Measurements from ENCODE around the gene TTC9.

TTC9 gene

DNA sequence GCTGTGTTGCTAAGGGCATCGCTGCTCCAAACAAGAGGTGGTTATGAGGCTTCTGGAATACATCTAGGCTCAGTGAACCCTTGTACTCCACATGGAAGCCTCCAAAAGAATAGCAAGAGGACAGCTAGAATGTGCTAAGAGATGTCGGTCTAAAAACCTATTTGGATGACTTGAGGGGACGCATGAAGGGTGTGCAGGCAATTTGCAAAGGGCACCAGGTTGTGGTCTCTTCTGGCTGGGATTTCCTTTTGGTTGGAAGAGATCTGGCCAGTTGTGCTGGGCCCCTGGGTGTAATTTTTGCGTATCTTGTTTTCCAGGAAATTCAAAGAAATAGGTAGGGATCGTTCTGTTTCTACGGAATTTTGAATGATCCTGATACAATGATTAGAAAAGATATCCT is 4.2 kb downstream of the TTC9 start:
- DNase-seq (ENCODE audit: low spot score) = no peak

DNA sequence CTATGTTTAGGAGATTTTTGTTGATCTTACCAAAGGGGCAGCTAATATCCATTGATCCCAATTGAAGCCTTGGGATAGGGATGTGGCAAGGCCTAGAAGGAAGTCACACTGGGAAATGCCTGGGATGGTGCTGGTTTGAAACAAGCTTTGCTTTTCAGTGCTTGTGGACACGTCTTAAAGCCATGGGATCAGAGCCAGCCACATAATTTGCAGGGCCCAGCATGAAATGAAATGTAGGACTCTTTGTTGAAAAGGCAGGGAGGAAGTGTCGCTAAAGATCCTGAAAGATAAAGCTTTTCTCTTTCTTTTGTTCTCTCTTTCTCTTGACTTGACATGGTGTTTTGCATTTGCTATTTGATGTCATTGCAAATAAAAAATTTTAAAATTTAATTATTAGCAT is 5.0 kb downstream of the TTC9 start:
- no peak for DNase-seq (ENCODE audit: low spot score)

DNA sequence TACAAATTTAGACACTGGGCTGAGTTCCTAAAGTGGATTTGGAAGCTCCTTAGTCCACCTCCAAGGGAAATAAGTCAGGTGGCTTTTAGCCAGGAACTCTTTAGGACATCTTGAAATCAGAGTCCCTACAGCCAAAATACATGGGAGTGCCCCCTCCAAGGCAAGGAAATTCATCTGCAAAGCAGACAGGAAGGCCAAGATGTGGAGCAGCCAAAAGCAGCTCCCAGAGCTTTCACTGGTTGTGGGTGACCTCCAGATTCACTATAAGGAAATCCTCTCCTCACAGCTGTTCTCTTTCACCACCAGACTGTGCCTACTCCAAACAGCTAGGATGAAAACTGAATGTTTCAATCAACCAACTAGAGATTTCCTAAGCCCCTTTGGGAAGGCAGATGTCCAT is 6.6 kb downstream of the TTC9 start:
- DNase-seq (ENCODE audit: low spot score) = no peak

- DNase-seq (ENCODE audit: low spot score) = no peak
These were observed 8.1 kb downstream of the TTC9 start for GRCh38 chr14:70649803-70650202.

- DNase-seq (ENCODE audit: low spot score) = no peak
These were observed 9.8 kb downstream of the TTC9 start for GRCh38 chr14:70651522-70651921.

DNA sequence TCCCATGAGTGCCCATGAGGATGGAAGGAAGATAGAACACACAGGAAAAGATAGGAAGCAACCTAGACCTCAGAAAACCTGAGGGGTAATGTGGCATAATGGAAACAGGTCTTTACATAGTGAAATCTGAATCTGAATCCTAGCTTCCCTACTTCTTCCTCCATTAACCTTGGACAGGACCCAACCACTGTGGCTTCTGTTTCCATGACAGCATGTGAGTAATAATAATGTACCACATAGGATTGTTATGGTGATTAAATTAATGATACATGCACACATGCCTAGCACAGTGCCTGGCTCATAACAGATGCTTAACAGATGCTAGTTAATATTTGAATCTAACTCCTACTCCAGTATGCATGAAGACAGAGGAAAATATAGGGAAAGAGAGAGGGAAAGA is 11.2 kb downstream of the TTC9 start:
- DNase-seq (ENCODE audit: low spot score) = no peak

GRCh38 chr14:70653662-70654061 is 11.9 kb downstream of the TTC9 start:
- no peak for DNase-seq (ENCODE audit: low spot score)

DNA sequence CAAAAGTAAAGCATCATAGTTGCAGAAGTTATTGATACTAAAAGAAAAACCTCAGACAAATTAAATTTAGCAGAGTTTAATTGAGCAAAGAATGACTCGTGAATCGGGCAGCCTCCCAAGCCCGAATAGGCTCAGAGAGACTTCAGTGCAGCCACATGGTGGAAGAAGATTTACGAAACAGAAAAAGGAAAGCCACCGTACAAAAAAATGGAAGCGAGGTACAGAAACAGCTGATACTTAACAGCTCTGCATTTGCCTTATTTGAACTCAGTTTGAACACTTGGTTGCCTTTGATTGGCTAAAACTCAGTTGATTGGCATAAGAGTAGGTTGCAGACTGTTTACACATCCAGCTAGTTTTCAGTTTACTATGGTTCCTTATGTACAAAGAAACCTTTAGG is 12.9 kb downstream of the TTC9 start:
- no peak for DNase-seq (ENCODE audit: low spot score)

GRCh38 chr14:70655110-70655826 is 13.6 kb downstream of the TTC9 start:
- DNase-seq (ENCODE audit: low spot score) = no peak

DNA sequence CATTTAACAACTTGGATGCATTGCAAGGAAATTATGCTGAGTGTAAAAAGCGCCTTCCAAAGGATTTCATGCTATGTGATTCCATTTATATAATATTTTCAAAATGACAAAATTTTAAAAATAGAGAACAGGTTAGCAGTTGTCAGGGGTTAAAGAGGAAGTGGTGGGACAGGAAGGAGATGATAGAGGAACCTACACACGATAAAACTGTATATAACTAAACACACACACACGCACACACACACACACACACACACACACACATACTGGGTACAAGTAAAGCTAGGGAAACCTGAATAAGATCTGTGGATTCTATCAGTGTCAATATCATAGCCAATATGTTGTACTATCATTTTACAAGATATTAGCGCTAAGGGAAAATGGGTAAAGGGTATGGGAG is 17.2 kb downstream of the TTC9 start:
- no peak for DNase-seq (ENCODE audit: low spot score)

DNA sequence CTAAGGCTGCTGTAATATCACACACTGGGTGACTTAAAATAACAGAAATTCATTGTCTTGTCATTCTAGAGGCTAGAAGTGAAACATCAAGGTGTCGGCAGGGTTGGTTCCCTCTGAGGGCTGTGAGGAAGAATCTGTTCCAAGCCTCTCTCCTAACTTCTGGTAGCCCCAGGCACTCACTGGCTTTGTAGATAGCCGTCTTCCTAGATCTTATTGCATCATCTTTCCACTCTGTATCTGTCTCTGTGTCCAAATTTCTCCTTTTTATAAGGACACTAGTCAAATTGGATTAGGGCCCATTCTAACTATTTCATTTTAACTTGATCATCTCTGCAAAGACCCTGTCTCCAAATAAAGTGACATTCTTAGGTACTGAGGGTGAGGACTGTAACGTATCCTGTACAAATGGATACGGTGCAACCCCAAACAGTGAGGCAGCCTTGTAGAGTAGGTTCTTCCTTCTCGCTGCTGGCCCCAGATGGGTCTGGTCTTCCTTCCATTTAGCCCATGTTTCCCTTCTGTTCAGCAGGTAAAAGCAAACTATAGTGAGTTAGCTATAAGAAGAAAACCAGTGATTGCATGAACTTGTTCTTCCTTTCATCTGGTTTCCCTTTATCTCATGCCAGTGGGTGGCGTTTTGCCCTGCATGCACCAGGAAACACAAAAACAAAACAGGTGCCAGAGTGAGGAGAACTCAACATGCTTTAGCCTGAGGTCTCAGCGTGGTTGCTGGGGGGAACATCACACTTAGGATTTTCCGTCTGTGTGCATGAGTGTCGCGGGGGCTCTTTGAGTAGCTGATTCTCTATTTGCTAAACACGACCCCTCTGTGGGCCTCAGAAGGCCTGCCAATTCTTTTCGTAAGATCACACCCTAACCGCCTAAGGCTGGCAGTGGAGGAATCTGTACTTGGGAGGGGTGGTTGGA is 19.5 kb downstream of the TTC9 start:
- no peak for DNase-seq (ENCODE audit: low spot score)

DNA sequence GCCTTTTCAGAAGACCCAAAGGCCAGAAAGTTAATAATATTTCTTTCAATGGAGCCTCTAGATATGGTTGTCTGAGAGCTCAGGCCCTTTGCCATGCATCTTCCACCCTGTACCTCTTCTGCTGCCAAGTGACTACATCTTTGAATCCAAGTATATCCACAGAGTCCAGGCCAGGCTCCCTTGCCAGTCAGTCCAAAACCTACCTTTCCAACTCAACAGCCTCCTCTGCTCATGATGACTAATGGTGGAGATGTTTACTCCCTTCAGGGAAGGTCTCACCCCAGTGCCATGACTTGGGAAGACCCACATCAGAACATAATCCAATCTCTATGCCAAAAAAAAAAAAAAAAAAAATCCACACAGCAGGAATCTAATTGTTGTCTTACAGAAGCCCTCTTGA is 20.4 kb downstream of the TTC9 start:
- DNase-seq (ENCODE audit: low spot score) = no peak

DNA sequence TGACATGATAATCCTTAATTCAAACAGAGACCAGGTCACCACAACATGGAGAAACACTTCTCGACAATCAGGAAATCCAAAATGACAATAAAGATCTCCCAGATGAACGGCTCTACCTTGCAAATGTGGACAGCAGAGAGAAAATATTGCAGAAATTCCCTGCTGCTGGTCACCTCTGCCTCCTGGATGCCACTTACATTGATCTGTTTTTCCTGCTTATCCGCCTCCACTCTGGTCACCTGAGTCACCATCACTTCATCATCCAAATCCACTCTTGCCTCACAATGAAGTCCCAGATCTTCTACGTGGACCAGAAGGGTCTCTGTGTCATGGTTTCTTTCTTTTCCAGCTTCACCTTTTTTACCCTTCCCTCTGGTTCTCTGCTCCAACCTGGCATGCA is 21.1 kb downstream of the TTC9 start:
- no peak for DNase-seq (ENCODE audit: low spot score)

GRCh38 chr14:70663707-70664179 is 22.0 kb downstream of the TTC9 start:
- no peak for DNase-seq (ENCODE audit: low spot score)

GRCh38 chr14:70664698-70665447 is 23.2 kb downstream of the TTC9 start:
- no peak for DNase-seq (ENCODE audit: low spot score)

DNA sequence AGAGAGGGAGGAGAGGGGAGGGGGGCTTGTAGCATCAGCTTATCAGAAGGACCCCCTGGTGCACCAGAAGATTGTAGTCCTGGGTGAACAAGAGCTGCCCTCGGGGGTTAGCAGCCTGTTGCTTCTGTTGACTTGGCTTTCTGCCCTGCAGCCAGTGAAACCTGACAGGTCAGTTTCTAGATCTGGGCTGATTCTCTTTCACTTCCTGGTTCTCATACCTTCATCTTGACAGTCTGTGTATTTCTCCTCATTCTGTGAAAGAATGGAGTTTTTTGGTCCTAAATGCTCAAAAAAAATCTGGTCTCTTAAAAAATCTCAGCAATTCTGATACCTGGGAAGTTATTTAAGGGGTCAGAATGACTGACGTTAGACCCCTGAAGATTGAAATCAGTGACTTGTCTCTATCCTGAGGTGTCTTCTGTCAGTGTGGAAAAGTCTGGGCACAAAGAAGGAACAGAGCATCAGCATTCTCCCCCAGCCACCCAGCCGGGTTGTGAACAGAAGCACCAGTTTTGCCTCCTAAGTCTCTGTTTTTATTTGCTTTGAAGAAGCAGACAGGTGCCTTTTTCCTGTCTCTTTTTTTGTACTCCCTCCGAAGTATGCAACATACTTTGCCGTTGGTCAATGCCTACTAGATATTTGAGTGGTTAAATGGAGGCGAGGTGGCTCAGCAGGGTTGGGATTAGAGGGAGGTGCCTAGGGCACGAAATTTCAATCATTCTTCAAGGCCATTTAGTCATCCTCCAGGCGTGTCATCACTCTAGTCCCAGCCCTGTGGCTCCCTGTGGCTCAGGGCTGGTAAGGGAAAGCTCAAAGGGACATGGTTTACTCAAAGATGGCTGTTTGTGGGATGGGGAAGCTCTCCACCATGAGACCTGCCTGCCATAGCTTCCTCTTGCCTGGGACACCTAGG is 24.0 kb downstream of the TTC9 start:
- no peak for DNase-seq (ENCODE audit: low spot score)

DNA sequence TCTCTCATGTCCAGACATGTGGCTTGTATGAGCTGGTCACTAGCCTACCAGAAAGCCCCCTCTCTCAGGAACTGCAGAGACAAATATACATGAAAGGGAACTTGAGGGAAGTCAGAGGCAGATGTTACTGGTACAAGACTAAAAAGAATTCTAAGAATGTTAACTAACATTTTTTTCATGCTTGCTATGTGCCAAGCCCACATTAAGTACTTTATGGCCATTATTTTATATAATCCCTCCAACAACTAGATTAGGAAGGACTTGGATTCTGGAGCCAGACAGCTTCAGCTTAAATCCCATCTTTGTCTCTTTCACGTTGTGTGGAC is 24.6 kb downstream of the TTC9 start:
- no peak for DNase-seq (ENCODE audit: low spot score)

DNA sequence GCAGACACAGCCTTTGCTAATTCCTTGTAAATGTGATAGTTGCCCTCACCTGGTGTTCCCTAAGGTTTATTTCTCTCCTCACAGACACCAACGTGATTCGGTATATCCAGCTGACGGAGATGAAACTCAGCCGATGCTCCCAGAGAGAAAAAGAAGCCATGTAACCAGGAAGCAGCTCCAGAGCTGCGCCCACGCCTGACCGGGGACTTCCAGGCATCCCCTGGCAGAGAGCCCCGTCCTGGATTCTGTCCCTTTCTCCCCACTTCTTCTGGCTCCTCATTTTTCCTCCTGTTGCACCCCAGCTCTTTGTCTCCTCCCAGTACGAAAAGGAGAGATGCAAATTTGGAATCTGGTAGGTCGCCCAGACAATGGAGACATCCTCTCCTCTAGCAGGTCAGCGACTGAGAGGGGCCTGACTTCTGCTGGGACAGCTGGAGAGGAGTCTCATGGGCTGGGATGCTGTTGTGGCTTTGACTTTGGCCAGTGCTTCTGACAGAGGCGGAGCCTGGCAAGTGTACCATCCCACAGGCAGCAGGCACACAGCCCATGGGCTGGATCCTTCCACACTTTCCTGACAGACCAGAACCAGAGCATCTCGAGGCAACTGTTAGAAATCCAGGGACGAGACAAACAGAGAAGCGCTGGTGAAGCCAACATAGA is 29.4 kb downstream of the TTC9 start:
- no peak for DNase-seq (ENCODE audit: low spot score)

- DNase-seq (ENCODE audit: low spot score) = no peak
These were observed 30.2 kb downstream of the TTC9 start for GRCh38 chr14:70671652-70672644.

DNA sequence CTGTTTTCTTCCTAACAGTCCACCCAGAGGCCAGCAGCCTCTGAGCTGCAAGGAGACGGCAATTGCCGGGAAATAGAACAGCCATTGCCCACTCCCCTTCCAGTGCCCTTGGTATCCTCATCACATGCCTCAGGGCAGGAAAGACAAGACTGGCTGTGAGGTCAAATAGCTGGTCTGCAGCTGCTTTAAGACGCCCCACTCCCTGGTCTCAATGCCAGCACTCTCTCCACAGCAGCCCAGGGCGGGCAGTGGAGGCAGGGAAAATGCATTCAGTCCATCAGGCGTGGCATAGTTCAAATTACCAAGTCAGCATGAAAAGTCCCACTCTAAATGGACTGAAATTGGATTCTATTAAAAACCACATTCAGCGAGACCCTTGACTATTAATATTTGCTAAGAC is 35.6 kb downstream of the TTC9 start:
- no peak for DNase-seq (ENCODE audit: low spot score)

All from RKO (cell line).